Liver (tissue), 9 donors: ENCODE data around the gene DCXR. TPM values are rescaled to one million over a fixed set of nuclear protein-coding genes. Genes with fewer than 3 reads are reported as not detected.

ENCODE experiments used
- DNase-seq: peaks from one replicate; pipeline ENCODE4 v3.0.0-alpha.2; 2017; ENCODE audit warnings: low spot score
- H3K27ac ChIP-seq, 2 donors: one replicate each; pipeline ENCODE4 v1.7.0; 2013; ENCODE audit warnings: inconsistent platforms in 2 of 2, low read length in 2 of 2, control low read depth in 1 of 2, low read depth in 1 of 2, mild to moderate bottlenecking in 1 of 2
- H3K27me3 ChIP-seq, 4 donors: one replicate each; pipeline versions ENCODE4 v1.6.1 to v1.7.0; 2013; ENCODE audit warnings: low read length in 3 of 4, inconsistent platforms in 1 of 4, mild to moderate bottlenecking in 1 of 4, moderate library complexity in 1 of 4; ENCODE audit not compliant: control insufficient read depth in 4 of 4, insufficient read depth in 4 of 4
- H3K36me3 ChIP-seq, 4 donors: one replicate each; pipeline versions ENCODE4 v1.6.1 to v1.7.0; 2013; ENCODE audit warnings: low read length in 3 of 4, mild to moderate bottlenecking in 3 of 4, low read depth in 1 of 4, moderate library complexity in 1 of 4; ENCODE audit not compliant: control insufficient read depth in 4 of 4, insufficient read depth in 3 of 4
- H3K4me1 ChIP-seq, 4 donors: one replicate each; pipeline versions ENCODE4 v1.6.1 to v1.7.0; 2013; ENCODE audit warnings: low read length in 3 of 4, mild to moderate bottlenecking in 3 of 4, moderate library complexity in 1 of 4; ENCODE audit not compliant: control insufficient read depth in 4 of 4, insufficient read depth in 4 of 4
- H3K4me3 ChIP-seq, 3 donors: one replicate each; pipeline versions ENCODE4 v1.6.1 to v1.7.0; 2013; ENCODE audit warnings: low read length in 3 of 3, control low read depth in 1 of 3, low read depth in 1 of 3, mild to moderate bottlenecking in 1 of 3
- H3K9ac ChIP-seq, 2 donors: one replicate each; pipeline ENCODE4 v1.7.0; 2013; ENCODE audit warnings: low read length in 2 of 2, mild to moderate bottlenecking in 2 of 2, moderate library complexity in 2 of 2, control low read depth in 1 of 2, low read depth in 1 of 2
- H3K9me3 ChIP-seq, 4 donors: one replicate each; pipeline versions ENCODE4 v1.6.1 to v1.7.0; 2013; ENCODE audit warnings: low read length in 3 of 4; ENCODE audit not compliant: control insufficient read depth in 4 of 4
- ATF3 ChIP-seq: IDR thresholded peaks from 2 replicates; pipeline ENCODE4 v1.6.1; 2016; ENCODE audit warnings: antibody characterized with exemption
- CTCF ChIP-seq: fragments of 150-350 bp; IDR thresholded peaks from 2 replicates; pipeline ENCODE4 v1.5.1; 2017; ENCODE audit warnings: improper control_type of control experiment, low read depth, low read length; ENCODE audit not compliant: missing input control
- FOXA2 ChIP-seq: IDR thresholded peaks from 2 replicates; pipeline ENCODE4 v1.6.1; 2016; ENCODE audit warnings: antibody characterized with exemption
- GABPA ChIP-seq, 2 donors: IDR thresholded peaks in 1 of 2; conservative IDR thresholded peaks in 1 of 2; 2 replicates each; pipeline ENCODE4 v1.6.1; 2016; ENCODE audit warnings: antibody characterized with exemption in 2 of 2, mild to moderate bottlenecking in 1 of 2, moderate library complexity in 1 of 2
- JUND ChIP-seq, 2 donors: IDR thresholded peaks; 2 replicates each; pipeline ENCODE4 v1.6.1; 2016; ENCODE audit warnings: antibody characterized with exemption in 2 of 2
- NR2F2 ChIP-seq: IDR thresholded peaks from 2 replicates; pipeline ENCODE4 v1.6.1; 2016; ENCODE audit warnings: antibody characterized with exemption
- REST ChIP-seq: IDR thresholded peaks from 2 replicates; pipeline ENCODE4 v1.6.1; 2016; ENCODE audit warnings: antibody characterized with exemption, mild to moderate bottlenecking
- RXRA ChIP-seq, 2 donors: IDR thresholded peaks; 2 replicates each; pipeline ENCODE4 v1.6.1; 2017 to 2018; ENCODE audit warnings: antibody characterized with exemption in 2 of 2, mild to moderate bottlenecking in 1 of 2
- YY1 ChIP-seq: IDR thresholded peaks from 2 replicates; pipeline ENCODE4 v1.6.1; 2016; ENCODE audit warnings: antibody characterized with exemption, mild to moderate bottlenecking
- ZBTB33 ChIP-seq: IDR thresholded peaks from 2 replicates; pipeline ENCODE4 v1.6.1; 2016; ENCODE audit warnings: antibody characterized with exemption
- WGBS: extraction: QIAGEN DNeasy Blood & Tissue Kit; methylation state at CpG from one replicate; pipeline ENCODE4 v1.1.7; 2013; 5-methylcytosine and 5-hydroxymethylcytosine counted together
- polyA plus RNA-seq, 2 donors: library from polyadenylated mRNA; stranded (reverse) in 1 of 2; unstranded in 1 of 2; fragments of 200-250 nt in 1 of 2; fragments of >200 nt in 1 of 2; fragmentation: Nextera tagmentation in 1 of 2; extraction: Ambion mirVana in 1 of 2; gene quantifications; one replicate each; pipeline versions ENCODE4 v1.2.1 to v1.2.3, GENCODE V29; 2013 to 2015
- total RNA-seq, 2 donors: library from RNA; depleted of rRNA; stranded (reverse); fragments of >200 nt; gene quantifications; one replicate each; pipeline ENCODE4 v1.2.3, GENCODE V29; 2014
- donor health status: healthy.
- donor health status: healthy.
- donor health status: healthy.
- donor health status: healthy.
- donor health status: healthy.

DCXR gene
- total and polyA plus RNA-seq, 4 donors = 58.6 to 1,190 (median 585) TPM

GRCh38 chr17:82055965-82056728 is 18.6 kb upstream of the DCXR start:
- Histone ChIP-seq H3K9ac (no peak overlapping the region), H3K36me3 (peaks cover 4 to 60% (median 27%) of the 10 kb centered on the region in 4 donors), H3K4me1 (peaks cover 9 to 22% (median 17%) of the 10 kb centered on the region in 4 donors)

GRCh38 chr17:82055023-82055964 is 17.8 kb upstream of the DCXR start:
- no peak for DNase-seq
- peaks cover 4 to 52% (median 22%) of the 10 kb centered on the region in 4 donors for H3K36me3 ChIP-seq
- peaks cover 17 to 31% (median 22%) of the 10 kb centered on the region in 4 donors for H3K4me1 ChIP-seq
- H3K27me3 ChIP-seq = no peaks in the 10 kb centered on the region
- H3K9me3 ChIP-seq = no peaks in the 10 kb centered on the region
- H3K4me3 ChIP-seq = no peak overlapping the region
- H3K9ac ChIP-seq = no peak overlapping the region
- WGBS = 88% methylated on average over 26 of the region's 26 CpGs
- no peak overlapping the region for H3K27ac ChIP-seq
- no peak for TF ChIP-seq RXRA (IDR thresholded peaks at IDR 0.05)
- TF ChIP-seq REST = no peak
- TF ChIP-seq GABPA (IDR thresholded peaks at IDR 0.05 in 1 of 2, conservative IDR thresholded peaks at IDR 0.05 in 1 of 2) = no peak
- TF ChIP-seq JUND (IDR thresholded peaks at IDR 0.05) = no peak
- TF ChIP-seq ZBTB33 = no peak
- no peak for TF ChIP-seq CTCF
- TF ChIP-seq YY1 = no peak
- TF ChIP-seq NR2F2 = no peak
- TF ChIP-seq ATF3 = no peak

More at GRCh38 chr17:82055965-82056728, 18.6 kb upstream of the DCXR start:
- Histone ChIP-seq H3K9me3 (no peaks in the 10 kb centered on the region), H3K27me3 (no peaks in the 10 kb centered on the region), H3K4me3 (no peak overlapping the region), H3K27ac (no peak overlapping the region)
- DNase-seq = no peak
- no peak for TF ChIP-seq FOXA2
- 94% methylated on average over 28 of the region's 28 CpGs for WGBS
